Mesenchymal stem cell (in vitro differentiated cells and primary cell): ENCODE measurements around the gene TSACC.

Experiments
- DNase-seq: peaks from one replicate; pipeline ENCODE4 v3.0.0-alpha.2; 2013
- H2AFZ ChIP-seq: one replicate; pipeline ENCODE4 v1.6.1; 2013; ENCODE audit warnings: low read depth, mild to moderate bottlenecking, control low read depth, inconsistent platforms, low read length, moderate library complexity
- H2AK5ac ChIP-seq: 2 replicates; pipeline ENCODE4 v1.6.1; 2013; ENCODE audit warnings: low read length, moderate library complexity, mild to moderate bottlenecking, inconsistent platforms; ENCODE audit not compliant: severe bottlenecking
- H2BK120ac ChIP-seq: one replicate; pipeline ENCODE4 v1.6.1; 2013; ENCODE audit warnings: low read depth, mild to moderate bottlenecking, inconsistent platforms, low read length, moderate library complexity
- H2BK12ac ChIP-seq, 2 experiments: one replicate each; pipeline ENCODE4 v1.6.1; 2013; ENCODE audit warnings: inconsistent platforms in 2 of 2, low read length in 2 of 2, mild to moderate bottlenecking in 2 of 2, moderate library complexity in 2 of 2, control low read depth in 1 of 2
- H2BK15ac ChIP-seq: one replicate; pipeline ENCODE4 v1.6.1; 2013; ENCODE audit warnings: mild to moderate bottlenecking, low read depth, inconsistent platforms; ENCODE audit not compliant: poor library complexity, severe bottlenecking
- H2BK5ac ChIP-seq: 2 replicates; pipeline ENCODE4 v1.6.1; 2013; ENCODE audit warnings: low read depth, mild to moderate bottlenecking, low read length, control low read depth, inconsistent platforms; ENCODE audit not compliant: poor library complexity, severe bottlenecking
- H3K14ac ChIP-seq, 2 experiments: one replicate each; pipeline ENCODE4 v1.6.1; 2013; ENCODE audit warnings: inconsistent platforms in 2 of 2, low read length in 2 of 2, control low read depth in 1 of 2, mild to moderate bottlenecking in 1 of 2, moderate library complexity in 1 of 2
- H3K18ac ChIP-seq, 2 experiments: one replicate each; pipeline ENCODE4 v1.6.1; 2013; ENCODE audit warnings: inconsistent platforms in 2 of 2, low read length in 2 of 2, control low read depth in 1 of 2, low read depth in 1 of 2, mild to moderate bottlenecking in 1 of 2
- H3K23ac ChIP-seq, 2 experiments: one replicate each; pipeline ENCODE4 v1.6.1; 2013; ENCODE audit warnings: inconsistent platforms in 2 of 2, low read length in 2 of 2, mild to moderate bottlenecking in 2 of 2, moderate library complexity in 2 of 2, control low read depth in 1 of 2
- H3K27ac ChIP-seq: 2 replicates; pipeline ENCODE4 v1.5.1; 2013; ENCODE audit warnings: mild to moderate bottlenecking, moderate library complexity, low read length, control low read depth, inconsistent platforms; ENCODE audit not compliant: poor library complexity, severe bottlenecking
- H3K27me3 ChIP-seq, 2 experiments: 2 replicates each; pipeline versions ENCODE4 v1.6.1 to v1.7.0; 2013; ENCODE audit warnings: low read length in 2 of 2, mild to moderate bottlenecking in 2 of 2, moderate library complexity in 2 of 2, control low read depth in 1 of 2, inconsistent platforms in 1 of 2; ENCODE audit not compliant: control insufficient read depth in 1 of 2, insufficient read depth in 1 of 2
- H3K36me3 ChIP-seq, 2 experiments: 2 replicates each; pipeline versions ENCODE4 v1.6.1 to v1.7.0; 2013; ENCODE audit warnings: low read length in 2 of 2, control low read depth in 1 of 2, inconsistent platforms in 1 of 2, low read depth in 1 of 2, mild to moderate bottlenecking in 1 of 2; ENCODE audit not compliant: insufficient read depth in 2 of 2, control insufficient read depth in 1 of 2
- H3K4ac ChIP-seq, 2 experiments: one replicate each; pipeline ENCODE4 v1.6.1; 2013; ENCODE audit warnings: inconsistent platforms in 2 of 2, low read length in 2 of 2, mild to moderate bottlenecking in 2 of 2, moderate library complexity in 2 of 2, control low read depth in 1 of 2, low read depth in 1 of 2
- H3K4me1 ChIP-seq: 2 replicates; pipeline ENCODE4 v1.6.1; 2013; ENCODE audit warnings: low read depth, low read length, control low read depth; ENCODE audit not compliant: control insufficient read depth, insufficient read depth
- H3K4me2 ChIP-seq: 2 replicates; pipeline ENCODE4 v1.6.1; 2013; ENCODE audit warnings: low read length, mild to moderate bottlenecking, inconsistent platforms; ENCODE audit not compliant: poor library complexity, severe bottlenecking
- H3K4me3 ChIP-seq, 2 experiments: 2 replicates each; pipeline versions ENCODE4 v1.5.1 to v1.7.0; 2013; ENCODE audit warnings: low read length in 2 of 2, mild to moderate bottlenecking in 2 of 2, control low read depth in 1 of 2, low read depth in 1 of 2; ENCODE audit not compliant: insufficient read depth in 1 of 2
- H3K79me1 ChIP-seq: replicated peaks from 2 replicates; pipeline ENCODE4 v1.6.1; 2013; ENCODE audit warnings: mild to moderate bottlenecking, control low read depth, low read length, inconsistent platforms; ENCODE audit not compliant: poor library complexity, severe bottlenecking
- H3K9ac ChIP-seq: 2 replicates; pipeline ENCODE4 v1.7.0; 2013; ENCODE audit warnings: mild to moderate bottlenecking, low read length, moderate library complexity
- H3K9me3 ChIP-seq: 2 replicates; pipeline ENCODE4 v1.7.0; 2013; ENCODE audit warnings: mild to moderate bottlenecking, low read length; ENCODE audit not compliant: control insufficient read depth
- H4K8ac ChIP-seq: one replicate; pipeline ENCODE4 v1.6.1; 2013; ENCODE audit warnings: inconsistent platforms, mild to moderate bottlenecking, low read length, moderate library complexity
- H4K91ac ChIP-seq: one replicate; pipeline ENCODE4 v1.6.1; 2013; ENCODE audit warnings: mild to moderate bottlenecking, low read length, inconsistent platforms
- WGBS: methylation state at CpG from one replicate; pipeline ENCODE4 v1.1.7; 2013; ENCODE audit warnings: mixed read lengths; 5-methylcytosine and 5-hydroxymethylcytosine counted together

Gene TSACC

DNA sequence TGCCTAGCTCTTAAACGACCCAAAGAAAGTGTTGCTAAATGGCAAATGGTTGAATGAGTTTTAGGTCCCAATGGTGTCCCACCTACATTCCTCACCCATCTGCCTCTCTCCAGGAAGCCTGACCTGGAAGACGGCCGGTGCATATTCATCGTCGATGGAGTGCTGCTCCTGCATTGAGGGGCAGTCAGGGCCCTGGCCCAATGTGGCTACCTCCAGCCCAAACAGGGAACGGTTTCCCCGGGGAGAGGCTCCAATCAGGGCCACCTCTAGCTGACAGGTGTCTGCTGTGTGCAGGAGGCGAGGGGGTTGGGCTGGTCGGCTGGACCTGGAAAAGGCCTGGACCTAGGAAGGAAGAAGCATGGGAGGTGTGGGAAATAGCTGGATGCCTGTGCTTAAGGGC lies 44.4 kb upstream of the TSACC start:
- no peak overlapping the region for H3K4ac ChIP-seq
- H2AFZ ChIP-seq: no peak overlapping the region
- no peak overlapping the region for H3K18ac ChIP-seq
- H3K23ac ChIP-seq: no peak overlapping the region
- H2AK5ac ChIP-seq: no peak overlapping the region
- H2BK120ac ChIP-seq: no peak overlapping the region
- peaks cover 21% of the 10 kb centered on the region for H3K79me1 ChIP-seq
- H3K4me3 ChIP-seq: no peak overlapping the region
- WGBS: 98% methylated on average over 8 of the region's 9 CpGs
- no peak overlapping the region for H4K91ac ChIP-seq
- H3K27ac ChIP-seq: no peak overlapping the region
- peaks cover 18% of the 10 kb centered on the region for H3K4me1 ChIP-seq
- no peak overlapping the region for H3K4me2 ChIP-seq
- no peak overlapping the region for H3K14ac ChIP-seq
- H3K27me3 ChIP-seq: no peaks in the 10 kb centered on the region
- no peak overlapping the region for H2BK5ac ChIP-seq
- peaks cover 18 to 34% of the 10 kb centered on the region in 2 experiments for H3K36me3 ChIP-seq
- H3K9me3 ChIP-seq: no peaks in the 10 kb centered on the region
- H4K8ac ChIP-seq: no peak overlapping the region
- H3K9ac ChIP-seq: peak overlapping the region; percentile 97
- H2BK15ac ChIP-seq: no peak overlapping the region
- DNase-seq: no peak
- H2BK12ac ChIP-seq: no peak overlapping the region

GRCh38 chr1:156295391-156295947 lies 42.9 kb upstream of the TSACC start, which contains the start of gene GLMP:
Gene GLMP (minus strand): TSS chr1:156295679. CDS start chr1:156295645, 34 bp downstream.
- peak within 1 kb of the TSS; percentile 94 for H4K8ac ChIP-seq
- peak within 1 kb of the TSS; percentile 39 for H2BK120ac ChIP-seq
- peak within 1 kb of the TSS in 1 of 2 experiments; percentile 85 for H3K14ac ChIP-seq
- peaks cover 18% of the 10 kb centered on the region for H3K4me1 ChIP-seq
- H2BK12ac ChIP-seq: peak within 1 kb of the TSS; percentile 22 to 42
- H3K18ac ChIP-seq: peak within 1 kb of the TSS; percentile 81 to 87
- H3K4ac ChIP-seq: peak within 1 kb of the TSS; percentile 66 to 90
- peak within 1 kb of the TSS; percentile 77 for H3K4me2 ChIP-seq
- peaks cover 18 to 25% of the 10 kb centered on the region in 2 experiments for H3K36me3 ChIP-seq
- peak within 1 kb of the TSS; percentile 22 for H2BK5ac ChIP-seq
- H4K91ac ChIP-seq: peak within 1 kb of the TSS; percentile 57
- peak; percentile 63 for DNase-seq
- H2BK15ac ChIP-seq: peak within 1 kb of the TSS; percentile 62
- H3K9me3 ChIP-seq: no peaks in the 10 kb centered on the region
- H3K9ac ChIP-seq: peak within 1 kb of the TSS; percentile 97
- WGBS: 17% methylated on average over 13 of the region's 17 CpGs
- peak within 1 kb of the TSS; percentile 78 to 98 for H3K4me3 ChIP-seq
- H3K79me1 ChIP-seq: peaks cover 20% of the 10 kb centered on the region
- H3K23ac ChIP-seq: peak within 1 kb of the TSS in 1 of 2 experiments; percentile 23
- H3K27me3 ChIP-seq: no peaks in the 10 kb centered on the region
- H2AFZ ChIP-seq: peak within 1 kb of the TSS; percentile 60
- peak within 1 kb of the TSS; percentile 93 for H2AK5ac ChIP-seq
- no peak within 1 kb of the TSS for H3K27ac ChIP-seq

GRCh38 chr1:156298852-156299357 lies 39.4 kb upstream of the TSACC start, which contains the start of gene VHLL:
Gene VHLL (minus strand): TSS chr1:156299307. CDS start chr1:156299189, 118 bp downstream.
- Histone ChIP-seq H2AFZ (no peak within 1 kb of the TSS), H3K4ac (no peak within 1 kb of the TSS), H3K9me3 (no peaks in the 10 kb centered on the region), H3K4me2 (no peak within 1 kb of the TSS), H3K36me3 (peaks cover 4 to 15% of the 10 kb centered on the region in 2 experiments), H3K18ac (no peak within 1 kb of the TSS), H3K23ac (no peak within 1 kb of the TSS), H3K79me1 (peaks cover 12% of the 10 kb centered on the region), H3K27ac (no peak within 1 kb of the TSS), H3K4me1 (peaks cover 7% of the 10 kb centered on the region), H2BK12ac (no peak within 1 kb of the TSS), H3K4me3 (no peak within 1 kb of the TSS), H3K9ac (no peak within 1 kb of the TSS), H4K91ac (peak within 1 kb of the TSS; percentile 60), H3K27me3 (no peaks in the 10 kb centered on the region), H2BK15ac (no peak within 1 kb of the TSS), H2BK120ac (no peak within 1 kb of the TSS), H2BK5ac (no peak within 1 kb of the TSS), H2AK5ac (no peak within 1 kb of the TSS), H4K8ac (no peak within 1 kb of the TSS), H3K14ac (no peak within 1 kb of the TSS)
- DNase-seq: no peak
- WGBS: 95% methylated on average over 19 of the region's 19 CpGs

DNA sequence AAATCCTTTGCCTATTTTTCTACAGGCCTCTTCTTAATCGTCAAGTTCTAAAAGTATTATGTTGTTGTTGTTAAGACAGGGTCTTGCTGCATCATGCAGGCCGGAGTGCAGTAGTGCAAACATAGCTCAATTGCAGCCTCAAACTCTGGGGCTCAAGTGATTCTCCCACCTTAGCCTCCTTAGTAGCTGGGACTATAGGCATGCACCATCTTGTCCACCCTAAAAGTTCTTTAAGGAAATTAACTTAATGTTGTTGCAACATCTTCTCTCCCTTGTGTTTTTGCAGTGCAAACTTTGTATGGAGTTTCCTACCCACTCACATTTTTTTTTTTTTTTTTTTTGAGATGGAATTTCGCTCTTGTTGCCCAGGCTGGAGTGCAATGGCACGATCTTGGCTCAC lies 35.1 kb upstream of the TSACC start:
- H3K79me1 ChIP-seq: no peaks in the 10 kb centered on the region
- no peaks in the 10 kb centered on the region for H3K27me3 ChIP-seq
- H3K4me1 ChIP-seq: no peaks in the 10 kb centered on the region
- H4K91ac ChIP-seq: no peak overlapping the region
- no peak overlapping the region for H3K18ac ChIP-seq
- WGBS: 100% methylated on average over 1 of the region's 4 CpGs
- no peak overlapping the region for H2BK15ac ChIP-seq
- no peak overlapping the region for H3K27ac ChIP-seq
- DNase-seq: no peak
- H3K36me3 ChIP-seq: peaks cover 23 to 43% of the 10 kb centered on the region in 2 experiments
- no peak overlapping the region for H3K9ac ChIP-seq
- no peak overlapping the region for H3K4ac ChIP-seq
- H3K9me3 ChIP-seq: no peaks in the 10 kb centered on the region
- H2BK12ac ChIP-seq: no peak overlapping the region
- H3K23ac ChIP-seq: no peak overlapping the region
- H4K8ac ChIP-seq: no peak overlapping the region
- no peak overlapping the region for H3K14ac ChIP-seq
- no peak overlapping the region for H2BK120ac ChIP-seq
- H2BK5ac ChIP-seq: no peak overlapping the region
- no peak overlapping the region for H3K4me2 ChIP-seq
- no peak overlapping the region for H3K4me3 ChIP-seq
- no peak overlapping the region for H2AFZ ChIP-seq
- H2AK5ac ChIP-seq: no peak overlapping the region
